Lower leg skin (tissue), 3 donors: ENCODE measurements around the gene SH3BP5.

Experiments
- POLR2A ChIP-seq, 2 donors: fragments of 450-650 bp; IDR thresholded peaks; one replicate each; pipeline ENCODE4 v1.6.1; 2016 to 2017; ENCODE audit warnings: antibody characterized with exemption in 2 of 2, mild to moderate bottlenecking in 1 of 2, moderate library complexity in 1 of 2
- TF ChIP-seq, protein P1 (sequence below), 3 donors: fragments of 450-650 bp; IDR thresholded peaks; one replicate each; pipeline ENCODE4 v1.5.1; 2016; ENCODE audit warnings: antibody characterized with exemption in 3 of 3, mild to moderate bottlenecking in 3 of 3, moderate library complexity in 2 of 3

DNA sequence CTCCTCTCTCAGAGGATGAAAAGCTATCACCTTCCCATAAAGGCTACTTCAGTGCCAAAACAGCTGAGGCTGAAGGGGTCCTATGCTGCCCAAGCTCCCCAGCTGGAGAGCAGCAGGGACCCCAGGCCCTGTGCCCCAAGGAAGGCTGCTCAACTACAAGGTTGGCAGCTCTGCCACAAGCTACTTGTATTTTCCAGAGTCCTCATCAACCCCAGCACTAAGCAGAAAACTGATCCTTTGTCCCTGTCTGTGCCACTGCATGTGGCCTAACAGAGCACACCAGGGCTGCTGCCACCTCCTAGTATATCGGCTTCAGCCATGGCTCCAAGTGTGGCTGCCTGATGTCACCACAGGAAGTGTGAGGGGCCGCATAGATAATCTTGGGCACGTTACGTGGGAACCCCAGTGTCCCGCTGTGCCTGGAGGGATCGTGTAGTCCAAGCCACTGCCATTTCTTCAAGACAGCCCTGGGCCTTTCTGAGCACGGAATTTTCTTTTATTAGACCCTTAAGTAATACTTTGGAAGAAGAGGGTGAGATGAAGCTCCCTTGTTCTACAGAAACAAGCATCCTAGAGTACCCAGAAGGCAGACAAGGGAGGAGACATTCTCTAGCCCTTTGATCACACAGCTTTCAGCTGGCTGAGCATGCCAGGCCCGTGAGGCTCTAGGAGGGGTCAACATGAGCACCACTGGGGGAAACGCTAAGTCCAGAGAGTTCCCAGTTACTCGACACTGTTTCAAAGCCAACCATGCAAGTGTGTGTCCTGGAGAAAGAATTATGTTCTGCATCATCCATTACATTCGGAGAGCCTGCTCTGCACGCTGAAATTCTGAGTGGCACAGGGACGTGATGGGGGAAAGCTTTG lies 65.6 kb downstream of the SH3BP5 start:
- TF ChIP-seq, protein P1, sequence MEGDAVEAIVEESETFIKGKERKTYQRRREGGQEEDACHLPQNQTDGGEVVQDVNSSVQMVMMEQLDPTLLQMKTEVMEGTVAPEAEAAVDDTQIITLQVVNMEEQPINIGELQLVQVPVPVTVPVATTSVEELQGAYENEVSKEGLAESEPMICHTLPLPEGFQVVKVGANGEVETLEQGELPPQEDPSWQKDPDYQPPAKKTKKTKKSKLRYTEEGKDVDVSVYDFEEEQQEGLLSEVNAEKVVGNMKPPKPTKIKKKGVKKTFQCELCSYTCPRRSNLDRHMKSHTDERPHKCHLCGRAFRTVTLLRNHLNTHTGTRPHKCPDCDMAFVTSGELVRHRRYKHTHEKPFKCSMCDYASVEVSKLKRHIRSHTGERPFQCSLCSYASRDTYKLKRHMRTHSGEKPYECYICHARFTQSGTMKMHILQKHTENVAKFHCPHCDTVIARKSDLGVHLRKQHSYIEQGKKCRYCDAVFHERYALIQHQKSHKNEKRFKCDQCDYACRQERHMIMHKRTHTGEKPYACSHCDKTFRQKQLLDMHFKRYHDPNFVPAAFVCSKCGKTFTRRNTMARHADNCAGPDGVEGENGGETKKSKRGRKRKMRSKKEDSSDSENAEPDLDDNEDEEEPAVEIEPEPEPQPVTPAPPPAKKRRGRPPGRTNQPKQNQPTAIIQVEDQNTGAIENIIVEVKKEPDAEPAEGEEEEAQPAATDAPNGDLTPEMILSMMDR (IDR thresholded peaks at IDR 0.05) = no peak
- TF ChIP-seq POLR2A (IDR thresholded peaks at IDR 0.05) = no peak
